Measurements from ENCODE around the gene DOCK11.

DOCK11 gene

GRCh38 chrX:118536687-118537461 lies 41.3 kb downstream of the DOCK11 start:
- TF ChIP-seq GATA3 (IDR thresholded peaks at IDR 0.05; ENCODE audit: low read depth, low read length) (no peak), GATA2 (IDR thresholded peaks at IDR 0.05; ENCODE audit: low read depth, low read length) (no peak)

GRCh38 chrX:118538386-118538785 lies 42.8 kb downstream of the DOCK11 start:
- TF ChIP-seq GATA2 (IDR thresholded peaks at IDR 0.05; ENCODE audit: low read depth, low read length): no peak
- TF ChIP-seq GATA3 (IDR thresholded peaks at IDR 0.05; ENCODE audit: low read depth, low read length): no peak

GRCh38 chrX:118540342-118540741 lies 44.7 kb downstream of the DOCK11 start:
- TF ChIP-seq GATA3 (IDR thresholded peaks at IDR 0.05; ENCODE audit: low read depth, low read length) (no peak), GATA2 (IDR thresholded peaks at IDR 0.05; ENCODE audit: low read depth, low read length) (no peak)

GRCh38 chrX:118541482-118541881 lies 45.9 kb downstream of the DOCK11 start:
- no peak for TF ChIP-seq GATA2 (IDR thresholded peaks at IDR 0.05; ENCODE audit: low read depth, low read length)

- TF ChIP-seq GATA2 (IDR thresholded peaks at IDR 0.05; ENCODE audit: low read depth, low read length) (no peak), GATA3 (IDR thresholded peaks at IDR 0.05; ENCODE audit: low read depth, low read length) (no peak)
These were observed 49.9 kb downstream of the DOCK11 start for GRCh38 chrX:118545510-118545909.

GRCh38 chrX:118548841-118549240 lies 53.2 kb downstream of the DOCK11 start:
- TF ChIP-seq GATA2 (IDR thresholded peaks at IDR 0.05; ENCODE audit: low read depth, low read length): no peak
- TF ChIP-seq GATA3 (IDR thresholded peaks at IDR 0.05; ENCODE audit: low read depth, low read length): no peak

- no peak for TF ChIP-seq GATA2 (IDR thresholded peaks at IDR 0.05; ENCODE audit: low read depth, low read length)
- TF ChIP-seq GATA3 (IDR thresholded peaks at IDR 0.05; ENCODE audit: low read depth, low read length): no peak
These were observed 55.2 kb downstream of the DOCK11 start for GRCh38 chrX:118550792-118551191.

- TF ChIP-seq GATA3 (IDR thresholded peaks at IDR 0.05; ENCODE audit: low read depth, low read length): no peak
- TF ChIP-seq GATA2 (IDR thresholded peaks at IDR 0.05; ENCODE audit: low read depth, low read length): no peak
These were observed 55.8 kb downstream of the DOCK11 start for GRCh38 chrX:118551426-118551825.

- no peak for TF ChIP-seq GATA2 (IDR thresholded peaks at IDR 0.05; ENCODE audit: low read depth, low read length)
These were observed 56.7 kb downstream of the DOCK11 start for GRCh38 chrX:118552121-118552900.

- TF ChIP-seq GATA3 (IDR thresholded peaks at IDR 0.05; ENCODE audit: low read depth, low read length): no peak
- no peak for TF ChIP-seq GATA2 (IDR thresholded peaks at IDR 0.05; ENCODE audit: low read depth, low read length)
These were observed 57.6 kb downstream of the DOCK11 start for GRCh38 chrX:118553042-118553710.

GRCh38 chrX:118554511-118554910 lies 58.9 kb downstream of the DOCK11 start:
- TF ChIP-seq GATA3 (IDR thresholded peaks at IDR 0.05; ENCODE audit: low read depth, low read length): no peak
- no peak for TF ChIP-seq GATA2 (IDR thresholded peaks at IDR 0.05; ENCODE audit: low read depth, low read length)

GRCh38 chrX:118558926-118559325 lies 63.3 kb downstream of the DOCK11 start:
- TF ChIP-seq GATA3 (IDR thresholded peaks at IDR 0.05; ENCODE audit: low read depth, low read length) (no peak), GATA2 (IDR thresholded peaks at IDR 0.05; ENCODE audit: low read depth, low read length) (no peak)

GRCh38 chrX:118560489-118560888 lies 64.9 kb downstream of the DOCK11 start:
- no peak for TF ChIP-seq GATA3 (IDR thresholded peaks at IDR 0.05; ENCODE audit: low read depth, low read length)
- TF ChIP-seq GATA2 (IDR thresholded peaks at IDR 0.05; ENCODE audit: low read depth, low read length): no peak

GRCh38 chrX:118562582-118563164 lies 67.1 kb downstream of the DOCK11 start:
- no peak for TF ChIP-seq GATA2 (IDR thresholded peaks at IDR 0.05; ENCODE audit: low read depth, low read length)
